ENCODE results near the gene HSPG2. TPM values are rescaled to one million over a fixed set of nuclear protein-coding genes. Genes with fewer than 3 reads are reported as not detected.
"Not testable (repeated sequence)": the region's sequence is repeated elsewhere in the genome, so short reads cannot be mapped to it uniquely, and the experiment has no call there.

The HSPG2 gene
- total RNA-seq, 1 donor from 2014 or later = 1.7 TPM

- intact Hi-C loops (cut with micrococcal nuclease) = no loop called here
- H3K27ac Mint-ChIP-seq = no peak overlapping the region
- no peak overlapping the region for H3K4me3 Mint-ChIP-seq
- no peaks in the 10 kb centered on the region for H3K4me1 Mint-ChIP-seq
- ChIA-PET CTCF (no interaction called here), POLR2A (no interaction called here)
- H3K27me3 Mint-ChIP-seq = peaks cover 5% of the 10 kb centered on the region
- no peak for TF ChIP-seq CTCF (IDR thresholded peaks at IDR 0.05)
- ATAC-seq (ENCODE audit: low read depth) = no peak
- no peak for DNase-seq
- H3K9me3 Mint-ChIP-seq = no peaks in the 10 kb centered on the region
- H3K36me3 Mint-ChIP-seq (ENCODE audit: low read depth) = no peaks in the 10 kb centered on the region
Measured at GRCh38 chr1:21924503-21925005, 12.6 kb downstream of the HSPG2 start.

DNA sequence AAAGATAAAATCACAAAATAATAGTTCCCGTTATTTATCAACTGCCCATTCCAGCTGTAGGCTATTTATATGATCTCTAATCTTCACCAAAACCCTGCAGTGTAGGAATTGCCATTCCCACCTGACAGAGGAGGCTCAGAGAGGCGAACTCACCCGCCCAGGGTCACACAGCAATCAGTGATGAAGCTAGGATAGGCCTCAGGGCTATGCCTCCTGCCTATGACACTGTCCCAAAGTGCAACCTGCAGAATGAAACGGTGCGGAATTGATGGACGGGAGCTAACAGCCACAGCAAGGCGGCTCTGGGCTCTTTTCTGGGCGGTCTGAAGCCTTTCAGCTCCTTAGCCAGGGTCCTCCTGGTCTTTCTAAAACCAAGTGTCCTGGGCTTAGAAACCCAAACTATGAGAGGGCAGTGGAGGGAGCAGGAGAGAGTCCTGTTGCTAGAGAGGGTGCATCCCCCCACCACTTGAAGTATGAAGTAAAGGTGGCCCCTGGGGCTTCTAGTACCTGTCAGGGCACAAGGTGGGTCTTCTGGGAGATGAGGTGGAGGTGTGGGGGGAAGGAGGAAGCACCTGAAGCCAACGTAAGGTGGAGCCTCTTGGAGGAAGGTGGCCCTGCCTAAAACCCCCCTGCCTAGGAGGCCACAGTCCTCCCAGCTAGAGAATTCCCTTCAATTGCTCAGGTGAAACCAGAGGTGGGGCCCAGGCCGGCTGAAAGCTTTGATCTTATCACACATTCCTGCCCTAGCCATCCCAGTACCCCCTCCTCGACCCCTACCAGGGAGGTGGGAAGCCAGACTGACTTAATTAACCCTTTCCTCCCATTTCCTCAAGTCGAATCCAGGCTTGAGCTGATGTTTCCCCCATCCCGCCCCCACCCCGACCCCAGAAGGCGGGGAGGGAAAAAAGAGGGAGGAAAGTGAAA is 14.8 kb downstream of the HSPG2 start:
- no peaks in the 10 kb centered on the region for H3K36me3 Mint-ChIP-seq (ENCODE audit: low read depth)
- CTCF ChIA-PET = no interaction called here
- no peak for ATAC-seq (ENCODE audit: low read depth)

GRCh38 chr1:21921100-21921875 is 15.8 kb downstream of the HSPG2 start:
- Mint-ChIP-seq H3K4me1 (no peaks in the 10 kb centered on the region), H3K36me3 (ENCODE audit: low read depth) (no peaks in the 10 kb centered on the region), H3K4me3 (no peak overlapping the region), H3K9me3 (no peaks in the 10 kb centered on the region), H3K27me3 (peaks cover 5% of the 10 kb centered on the region), H3K27ac (no peak overlapping the region)
- intact Hi-C loops (cut with micrococcal nuclease) = no loop called here
- ATAC-seq (ENCODE audit: low read depth) (no peak), DNase-seq (no peak)
- TF ChIP-seq CTCF (IDR thresholded peaks at IDR 0.05) = no peak
- POLR2A ChIA-PET = no interaction called here
- CTCF ChIA-PET = no interaction called here

More for the DNA sequence above, 14.8 kb downstream of the HSPG2 start:
- DNase-seq = no peak
- H3K27ac Mint-ChIP-seq = no peak overlapping the region
- POLR2A ChIA-PET = no interaction called here
- H3K4me3 Mint-ChIP-seq = no peak overlapping the region
- intact Hi-C loops (cut with micrococcal nuclease) = no loop called here
- H3K9me3 Mint-ChIP-seq = no peaks in the 10 kb centered on the region
- no peaks in the 10 kb centered on the region for H3K4me1 Mint-ChIP-seq
- peaks cover 5% of the 10 kb centered on the region for H3K27me3 Mint-ChIP-seq
- TF ChIP-seq CTCF (IDR thresholded peaks at IDR 0.05) = no peak

DNA sequence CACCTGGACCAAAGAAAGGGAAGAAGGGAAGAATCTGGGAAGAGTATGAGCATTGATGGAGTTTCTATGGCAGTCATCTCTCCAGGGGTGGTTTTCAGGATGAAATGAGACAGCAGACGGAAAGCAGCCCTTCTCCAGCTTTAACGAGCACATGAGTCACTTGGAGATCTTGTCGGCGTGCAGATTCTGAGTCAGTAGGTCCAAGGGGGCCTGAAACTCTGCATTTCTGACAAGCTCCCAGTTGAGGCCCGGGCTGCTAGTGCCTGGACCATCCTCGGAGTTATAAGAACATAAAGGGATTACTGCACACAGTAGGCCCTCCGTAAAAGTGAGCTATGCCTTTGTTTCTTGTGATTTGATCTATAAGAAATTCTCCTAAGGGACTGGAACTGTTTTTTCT is 17.6 kb downstream of the HSPG2 start:
- no peaks in the 10 kb centered on the region for H3K36me3 Mint-ChIP-seq (ENCODE audit: low read depth)
- H3K27me3 Mint-ChIP-seq = peaks cover 5% of the 10 kb centered on the region
- no peak for TF ChIP-seq CTCF (IDR thresholded peaks at IDR 0.05)
- H3K27ac Mint-ChIP-seq = no peak overlapping the region
- DNase-seq (no peak), ATAC-seq (ENCODE audit: low read depth) (no peak)
- no peak overlapping the region for H3K4me3 Mint-ChIP-seq
- intact Hi-C loops (cut with micrococcal nuclease) = no loop called here
- H3K9me3 Mint-ChIP-seq = no peaks in the 10 kb centered on the region
- no peaks in the 10 kb centered on the region for H3K4me1 Mint-ChIP-seq
- ChIA-PET POLR2A (no interaction called here), CTCF (no interaction called here)

DNA sequence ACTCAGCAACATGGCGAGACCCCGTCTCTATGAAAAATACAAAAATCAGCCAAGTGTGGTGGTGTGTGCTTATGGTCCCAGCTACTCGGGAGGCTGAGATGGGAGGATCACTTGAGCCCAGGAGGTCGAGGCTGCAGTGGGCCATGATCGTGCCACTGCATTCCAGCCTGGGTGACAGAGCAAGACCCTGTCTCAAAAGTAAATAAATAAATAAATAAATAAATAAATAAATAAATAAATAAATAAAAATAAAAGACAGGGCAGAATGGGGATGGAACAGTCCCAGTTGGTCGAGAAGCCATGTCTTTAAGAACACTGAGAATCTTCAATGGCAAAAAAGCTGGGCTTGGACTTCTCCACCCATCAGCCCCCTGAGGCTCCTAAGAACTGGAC is 19.9 kb downstream of the HSPG2 start:
- H3K27me3 Mint-ChIP-seq; CTCF ChIA-PET; H3K27ac Mint-ChIP-seq; H3K4me3 Mint-ChIP-seq; DNase-seq; H3K4me1 Mint-ChIP-seq; ATAC-seq (ENCODE audit: low read depth); intact Hi-C loops (cut with micrococcal nuclease); H3K36me3 Mint-ChIP-seq (ENCODE audit: low read depth); H3K9me3 Mint-ChIP-seq; POLR2A ChIA-PET: not testable (repeated sequence)

Measured in activated B cell treated with CpG ODN at 0.5 μM for 24 hours (primary cell).